K562 (cell line): Measurements from ENCODE around the gene GALNS. TPM values are rescaled to one million over a fixed set of nuclear protein-coding genes. Genes with fewer than 3 reads are reported as not detected.
A peak's percentile ranks its signal among the peaks of the same experiment; 100 is the strongest.

Experiments
- BMI1 ChIP-seq: fragments of 150-350 bp; IDR thresholded peaks from 2 replicates; pipeline ENCODE4 v1.6.1; 2014; ENCODE audit warnings: low read length
- CC2D1A ChIP-seq: fragments of 450-650 bp; IDR thresholded peaks from 2 replicates; pipeline ENCODE4 v1.6.1; 2017; ENCODE audit warnings: mild to moderate bottlenecking
- FOXJ3 ChIP-seq: sonication (generic); formaldehyde crosslinking; IDR thresholded peaks from 2 replicates; pipeline ENCODE4 v1.4.0; 2020; ENCODE audit warnings: mild to moderate bottlenecking, missing genetic modification reagents
- ILK ChIP-seq: fragments of 450-650 bp; IDR thresholded peaks from 2 replicates; pipeline ENCODE4 v1.6.1; 2016; ENCODE audit warnings: missing genetic modification characterization, low read depth, mild to moderate bottlenecking, missing compliant biosample characterization, moderate library complexity, borderline replicate concordance
- L3MBTL2 ChIP-seq: fragments of 450-650 bp; IDR thresholded peaks from 2 replicates; pipeline ENCODE4 v1.6.1; 2016; ENCODE audit warnings: mild to moderate bottlenecking, moderate library complexity
- LARP7 ChIP-seq: fragments of 450-650 bp; IDR thresholded peaks from 2 replicates; pipeline ENCODE4 v1.6.1; 2016
- LEF1 ChIP-seq: fragments of 450-650 bp; IDR thresholded peaks from 2 replicates; pipeline ENCODE4 v1.6.1; 2016; ENCODE audit warnings: mild to moderate bottlenecking
- MTA2 ChIP-seq: fragments of 450-650 bp; IDR thresholded peaks from 2 replicates; pipeline ENCODE4 v1.6.1; 2016; ENCODE audit warnings: low read depth
- NFIX ChIP-seq: fragments of 250-450 bp; sonication (Bioruptor Pico); IDR thresholded peaks from 2 replicates; pipeline ENCODE4 v1.4.0; 2020; ENCODE audit warnings: low read depth, mild to moderate bottlenecking, moderate library complexity
- NR2C1 ChIP-seq, 2 experiments: fragments of 450-650 bp; IDR thresholded peaks; 2 replicates each; pipeline ENCODE4 v1.6.1; 2017; ENCODE audit warnings: mild to moderate bottlenecking in 2 of 2, antibody characterized with exemption in 1 of 2, inconsistent platforms in 1 of 2, missing compliant biosample characterization in 1 of 2, missing genetic modification characterization in 1 of 2
- PML ChIP-seq: IDR thresholded peaks from 2 replicates; pipeline ENCODE4 v1.6.1; 2012; ENCODE audit warnings: low read length, inconsistent platforms
- POLR3A ChIP-seq: IDR thresholded peaks from 2 replicates; pipeline ENCODE4 v1.6.1; 2011; ENCODE audit warnings: borderline replicate concordance, mild to moderate bottlenecking, moderate library complexity; ENCODE audit not compliant: insufficient read length, insufficient read depth; ENCODE audit errors: extremely low read depth
- RB1 ChIP-seq: fragments of 450-650 bp; IDR thresholded peaks from 2 replicates; pipeline ENCODE4 v1.6.1; 2017; ENCODE audit warnings: low read depth, mild to moderate bottlenecking
- RBM14 ChIP-seq: fragments of 200-400 bp; formaldehyde crosslinking; IDR thresholded peaks from 2 replicates; pipeline ENCODE4 v1.6.1; 2018; ENCODE audit warnings: low read depth, mild to moderate bottlenecking, low read length, moderate library complexity, borderline replicate concordance; ENCODE audit not compliant: insufficient read depth
- TCFL5 ChIP-seq: fragments of 250-450 bp; sonication (Bioruptor Pico); conservative IDR thresholded peaks from 2 replicates; pipeline ENCODE4 v1.6.1; 2021; ENCODE audit warnings: mild to moderate bottlenecking, moderate library complexity, matching md5 sums
- USF2 ChIP-seq: sonication (generic); formaldehyde crosslinking; IDR thresholded peaks from 2 replicates; pipeline ENCODE4 v1.5.0; 2020; ENCODE audit warnings: missing genetic modification reagents
- ZNF165 ChIP-seq: fragments of 250-450 bp; sonication (Bioruptor Pico); IDR thresholded peaks from 2 replicates; pipeline ENCODE4 v1.4.0; 2020; ENCODE audit warnings: borderline replicate concordance
- ZNF24 ChIP-seq: fragments of 450-650 bp; IDR thresholded peaks from 2 replicates; pipeline ENCODE4 v1.6.1; 2016
- ZNF318 ChIP-seq, 2 experiments: fragments of 450-650 bp; IDR thresholded peaks; 2 replicates each; pipeline ENCODE4 v1.6.1; 2016; ENCODE audit warnings: mild to moderate bottlenecking in 2 of 2, borderline replicate concordance in 1 of 2, low read depth in 1 of 2, moderate library complexity in 1 of 2
- ZNF408 ChIP-seq: fragments of 250-450 bp; sonication (Bioruptor Pico); IDR thresholded peaks from 2 replicates; pipeline ENCODE4 v1.4.0; 2020; ENCODE audit warnings: low read depth, mild to moderate bottlenecking, moderate library complexity
- ZNF780A ChIP-seq: fragments of 250-450 bp; sonication (Bioruptor Pico); IDR thresholded peaks from 2 replicates; pipeline ENCODE4 v1.5.0; 2021; ENCODE audit warnings: mild to moderate bottlenecking
- polyA plus RNA-seq, 8 experiments: library from polyadenylated mRNA; depleted of rRNA in 4 of 8; stranded (reverse) in 5 of 8; unstranded in 3 of 8; fragments of >200 nt; fragmentation: Nextera tagmentation in 2 of 8; fragmentation: Illumina TruSeq in 1 of 8; extraction: Ambion mirVana in 2 of 8; extraction: Trizol in 1 of 8; gene quantifications; 2 replicates each; pipeline versions ENCODE4 v1.2.1 to v1.2.3, GENCODE V29; 2011 to 2014; ENCODE audit warnings: inconsistent platforms in 1 of 8, missing spikeins in 1 of 8
- total RNA-seq, 7 experiments: library from RNA; depleted of rRNA in 6 of 7; stranded (reverse); fragments of >200 nt in 6 of 7; fragmentation: Illumina TruSeq in 2 of 7; extraction: Trizol in 2 of 7; gene quantifications; 2 replicates each; pipeline versions ENCODE4 v1.2.1 to v1.2.3, GENCODE V29; 2011 to 2021; ENCODE audit warnings: low replicate concordance in 1 of 7

GALNS gene
- total and polyA plus RNA-seq, 9 of the 15 experiments (the other 6 are each of a cell fraction or from before 2014, with no cell fraction given): 0.38 to 13.2 (median 4.3) TPM

GRCh38 chr16:88790312-88791211 is 66.2 kb downstream of the GALNS start (continued):
- TF ChIP-seq ZNF318 (IDR thresholded peaks at IDR 0.05; ENCODE audit: borderline replicate concordance in 1 of 2, low read depth in 1 of 2): no peak
- 0 out of 2 replicates have a peak, but pooled peaks have one; percentile 21 for TF ChIP-seq L3MBTL2
- no peak for TF ChIP-seq LEF1
- TF ChIP-seq RB1: 0 out of 2 replicates have a peak, but pooled peaks have one; percentile 23
- no peak for TF ChIP-seq LARP7
- no peak for TF ChIP-seq MTA2
- TF ChIP-seq BMI1: no peak
- TF ChIP-seq USF2 (CRISPR knock-in tag): no peak
- no peak for TF ChIP-seq NR2C1 (IDR thresholded peaks at IDR 0.05)
- no peak for TF ChIP-seq NR2C1 (tag; IDR thresholded peaks at IDR 0.05)
- TF ChIP-seq NFIX (CRISPR knock-in tag): no peak
- TF ChIP-seq TCFL5 (CRISPR knock-in tag): no peak
- TF ChIP-seq CC2D1A: no peak
- no peak for TF ChIP-seq ZNF165
- TF ChIP-seq PML: no peak
- no peak for TF ChIP-seq RBM14
- no peak for TF ChIP-seq ZNF24
- TF ChIP-seq FOXJ3 (CRISPR knock-in tag): no peak
- TF ChIP-seq ILK (tag): no peak
- TF ChIP-seq ZNF780A (CRISPR knock-in tag): no peak
- no peak for TF ChIP-seq ZNF408 (CRISPR knock-in tag)
- TF ChIP-seq POLR3A: no peak
